HG02885 (cell line): ENCODE measurements around the gene IPO5.
"Not testable (repeated sequence)": the region's sequence is repeated elsewhere in the genome, so short reads cannot be mapped to it uniquely, and the experiment has no call there.

Source experiments
- ATAC-seq: cut with Tn5 transposase; IDR thresholded peaks from one replicate; pipeline ENCODE4 v1.9.1; 2021; ENCODE audit warnings: mild to moderate bottlenecking; ENCODE audit not compliant: unreplicated experiment, poor library complexity

IPO5 gene

GRCh38 chr13:98004107-98004506 lies 50.6 kb downstream of the IPO5 start:
- ATAC-seq = no peak

GRCh38 chr13:98004997-98005396 lies 51.5 kb downstream of the IPO5 start:
- not testable (repeated sequence) for ATAC-seq

GRCh38 chr13:98007001-98007400 lies 53.5 kb downstream of the IPO5 start:
- ATAC-seq = no peak

DNA sequence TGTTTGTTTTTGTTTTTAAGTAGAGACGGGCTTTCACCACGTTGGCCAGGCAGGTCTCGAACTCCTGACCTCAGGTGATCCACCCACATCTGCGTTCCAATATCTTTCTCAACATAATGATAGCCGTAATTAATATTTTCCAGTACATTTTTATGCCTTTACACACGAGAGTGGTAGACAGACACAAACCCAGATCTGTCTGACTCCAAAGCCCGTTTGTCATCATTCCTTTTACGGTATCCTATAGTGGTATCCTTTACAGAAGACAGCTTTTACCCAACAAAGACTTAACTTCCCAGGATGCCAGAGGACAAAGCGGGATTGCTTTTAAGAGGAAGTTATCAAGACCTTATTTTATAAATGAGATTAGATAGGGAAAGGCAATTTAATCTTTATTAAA lies 59.8 kb downstream of the IPO5 start:
- no peak for ATAC-seq

DNA sequence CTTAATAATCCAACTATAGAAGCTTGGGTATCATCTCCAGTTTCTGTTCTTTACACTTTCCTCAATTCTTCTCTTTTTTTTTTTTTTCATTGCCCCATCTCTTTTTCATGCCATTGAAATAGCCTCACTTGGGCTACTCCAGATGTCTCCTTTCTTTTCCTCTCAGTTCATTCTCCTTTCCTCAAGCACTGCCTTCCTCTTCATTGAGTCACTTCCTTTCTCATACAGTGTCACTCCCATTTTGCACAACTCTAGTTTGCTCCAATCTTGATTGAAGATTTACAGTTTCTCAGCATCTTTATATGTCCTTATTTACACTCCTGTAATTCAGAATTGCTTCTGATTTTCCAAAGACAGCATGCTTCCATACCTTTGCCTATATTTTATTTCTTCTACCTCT lies 61.3 kb downstream of the IPO5 start:
- ATAC-seq = no peak

DNA sequence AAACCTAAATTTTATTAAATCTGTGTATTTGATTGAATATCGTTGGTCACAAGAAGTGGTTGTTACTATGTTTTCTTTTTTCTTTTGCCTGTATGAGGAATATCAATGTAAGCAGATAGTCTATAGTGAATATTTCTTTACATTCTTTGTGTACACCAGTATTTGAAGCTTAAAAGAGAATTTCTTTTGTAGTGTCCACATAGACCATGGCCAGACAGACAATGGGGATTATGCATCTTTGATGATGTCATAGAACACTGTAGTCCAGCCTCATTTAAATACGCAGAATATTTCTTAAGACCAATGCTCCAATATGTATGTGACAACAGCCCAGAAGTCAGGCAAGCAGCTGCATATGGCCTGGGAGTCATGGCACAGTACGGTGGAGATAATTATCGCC lies 64.8 kb downstream of the IPO5 start:
- no peak for ATAC-seq

DNA sequence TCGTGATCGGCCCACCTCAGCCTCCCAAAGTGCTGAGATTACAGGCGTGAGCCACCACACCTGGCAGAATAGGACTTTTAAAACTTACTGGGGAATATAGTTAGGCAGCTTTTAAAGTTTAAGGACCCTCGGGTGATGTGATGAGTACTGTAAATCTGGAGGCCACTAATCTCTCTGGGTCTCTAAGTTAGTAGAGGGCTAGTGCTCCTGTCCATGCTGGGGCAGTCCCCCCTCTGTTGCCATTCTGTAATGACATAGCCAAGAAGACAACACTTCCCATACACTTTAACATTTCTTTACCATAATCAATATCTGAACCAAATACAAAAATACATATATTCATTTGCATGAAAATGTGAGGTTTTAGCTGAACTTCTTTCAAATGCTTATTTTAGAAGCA lies 65.7 kb downstream of the IPO5 start:
- no peak for ATAC-seq

- ATAC-seq = no peak
These were observed 66.8 kb downstream of the IPO5 start for GRCh38 chr13:98020271-98020670.

- no peak for ATAC-seq
These were observed 68.7 kb downstream of the IPO5 start for GRCh38 chr13:98022210-98022609.

DNA sequence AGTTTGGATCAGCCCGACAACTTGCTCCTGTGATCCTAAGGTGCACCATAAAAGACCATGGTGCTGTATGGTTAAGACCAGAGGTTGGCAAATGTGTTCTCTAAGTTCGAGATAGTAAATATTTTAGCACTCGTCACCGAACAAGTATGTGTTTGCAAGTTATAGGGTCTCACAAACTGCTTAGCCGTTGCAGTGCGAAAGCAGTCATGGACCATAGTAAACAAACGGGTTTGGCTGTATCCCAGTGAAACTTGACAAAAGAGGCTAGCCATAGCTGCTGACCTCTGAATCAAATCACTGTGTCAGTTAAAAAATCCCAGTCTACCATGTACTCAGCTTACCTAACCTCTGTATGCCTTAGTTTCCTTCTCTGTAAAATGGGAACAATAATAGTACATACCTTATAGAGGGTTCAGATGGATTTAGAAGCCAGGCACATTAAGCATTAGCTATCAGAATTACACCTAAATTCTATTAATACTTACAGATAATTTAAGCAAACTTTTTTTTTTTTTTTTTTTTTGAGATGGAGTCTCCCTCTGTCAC lies 72.1 kb downstream of the IPO5 start:
- no peak for ATAC-seq

GRCh38 chr13:98026457-98026857 lies 73.0 kb downstream of the IPO5 start:
- no peak for ATAC-seq

GRCh38 chr13:98032168-98032567 lies 78.7 kb downstream of the IPO5 start:
- ATAC-seq = no peak

DNA sequence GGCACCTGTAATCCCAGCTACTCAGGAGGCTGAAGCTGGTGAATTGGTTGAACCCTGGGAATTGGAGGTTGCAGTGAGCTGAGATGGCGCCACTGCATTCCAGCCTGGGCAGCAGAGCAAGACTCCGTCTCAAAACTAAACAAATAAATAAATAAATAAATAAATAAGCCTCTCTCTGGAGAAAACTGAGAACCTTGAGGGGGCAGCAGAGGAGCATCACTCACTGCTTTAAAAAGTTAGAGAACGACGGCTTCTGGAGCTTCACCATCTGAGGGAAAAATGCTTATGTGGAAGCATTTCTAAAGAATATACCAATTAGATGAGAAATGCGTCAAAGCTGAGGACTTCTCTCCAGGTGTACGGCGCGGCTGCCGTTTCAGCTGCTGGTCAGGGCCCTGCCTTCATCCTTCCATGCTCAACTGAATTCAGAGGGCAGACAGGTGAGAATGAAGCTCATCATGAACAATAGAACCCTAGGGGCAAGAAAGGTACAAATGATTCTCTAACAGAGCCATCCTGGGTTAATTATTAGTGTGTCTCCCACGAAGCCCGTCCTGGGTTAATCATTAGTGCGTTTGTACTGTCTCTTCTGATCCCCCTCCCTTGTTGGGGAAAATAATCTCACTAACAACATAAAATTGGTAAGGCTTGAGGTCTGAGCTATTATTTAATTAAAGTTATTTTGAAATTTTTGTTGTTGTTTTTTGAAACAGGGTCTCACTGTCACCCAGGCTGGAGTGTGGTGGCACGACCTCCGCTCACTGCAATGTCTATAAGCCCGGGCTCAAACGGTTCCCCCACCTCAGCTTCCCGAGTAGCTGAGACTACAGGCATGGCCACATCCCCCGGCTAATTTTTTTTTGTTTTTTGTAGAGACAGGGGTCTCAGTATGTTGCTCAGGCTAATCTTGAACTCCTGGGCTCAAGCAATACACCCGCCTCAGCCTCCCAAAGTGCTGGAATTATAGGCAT lies 80.1 kb downstream of the IPO5 start:
- ATAC-seq = no peak

- no peak for ATAC-seq
These were observed 81.9 kb downstream of the IPO5 start for GRCh38 chr13:98035373-98035772.

- not testable (repeated sequence) for ATAC-seq
These were observed 83.3 kb downstream of the IPO5 start for GRCh38 chr13:98036564-98037302.

GRCh38 chr13:98039261-98039660 lies 85.8 kb downstream of the IPO5 start:
- ATAC-seq = no peak

GRCh38 chr13:98039964-98040363 lies 86.5 kb downstream of the IPO5 start:
- no peak for ATAC-seq

DNA sequence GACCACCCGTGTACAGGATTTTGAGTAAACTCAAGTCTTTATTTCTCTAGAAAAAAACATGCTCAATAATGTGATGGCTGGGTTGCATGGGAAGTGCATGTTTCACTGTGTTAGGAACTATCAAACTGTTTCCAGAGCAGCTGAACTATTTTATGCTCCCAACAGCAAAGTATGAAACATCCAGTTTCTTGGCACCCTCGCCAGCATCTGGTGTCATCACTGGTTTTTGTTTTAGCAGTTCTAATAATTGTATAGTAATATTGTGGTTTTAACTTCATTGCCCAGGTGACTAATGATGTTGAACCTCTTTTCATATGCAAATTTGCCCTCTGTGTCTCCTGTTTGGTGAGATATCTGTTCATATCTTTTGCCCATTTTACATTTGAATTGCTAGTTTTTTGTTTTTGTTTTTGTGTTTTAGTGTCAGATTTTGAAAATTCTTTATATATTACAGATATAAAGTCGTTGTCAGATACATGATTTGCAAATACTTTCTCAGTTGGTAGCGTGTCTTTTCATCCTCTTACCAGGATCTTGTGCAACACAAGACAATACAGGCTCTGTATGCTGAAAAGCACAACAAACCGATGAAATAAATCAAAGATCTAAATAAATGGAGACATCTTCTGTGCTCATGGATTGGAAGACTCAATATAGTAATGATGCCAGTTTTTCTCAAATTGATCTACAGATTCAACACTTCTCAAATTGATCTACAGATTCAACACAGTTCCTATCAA lies 87.8 kb downstream of the IPO5 start:
- ATAC-seq = no peak

- ATAC-seq = no peak
These were observed 90.8 kb downstream of the IPO5 start for GRCh38 chr13:98044301-98044700.

GRCh38 chr13:98047785-98048184 lies 94.3 kb downstream of the IPO5 start:
- ATAC-seq = not testable (repeated sequence)
